ENCODE data around the gene TMIGD3. TPM values are rescaled to one million over a fixed set of nuclear protein-coding genes. Genes with fewer than 3 reads are reported as not detected.

The TMIGD3 gene
- total and polyA plus RNA-seq, 7 experiments from 2014 or later = 0.41 TPM; not detected in 6

- peaks cover 7 to 10% of the 10 kb centered on the region in 2 donors for H3K4me1 ChIP-seq (ENCODE audit: control insufficient read depth in 2 of 2, insufficient read depth in 2 of 2, low read length in 2 of 2)
- Mint-ChIP-seq H3K27ac (peak overlapping the region in 1 of 9 donors; percentile 20), H3K4me1 (peaks cover 18 to 53% (median 38%) of the 10 kb centered on the region in 7 donors), H3K9me3 (no peaks in the 10 kb centered on the region), H3K36me3 (peaks cover 3 to 7% (median 4%) of the 10 kb centered on the region in 5 donors), H3K4me3 (no peak overlapping the region), H3K27me3 (peaks cover 0 to 25% (median 0%) of the 10 kb centered on the region in 5 donors)
- no peak overlapping the region for H3K27ac ChIP-seq (ENCODE audit: low read depth, low read length)
- POLR2A ChIA-PET = interaction anchor here (0.6 to 2.1 kb wide), 3 partner anchors 12 to 26 kb away, joined by 3 to 18 read pairs (median 3); no protein-coding TSS in a partner anchor
- DNase-seq (no peak), ATAC-seq (no peak)
- CTCF ChIA-PET = interaction anchor here (0.6 to 9.9 kb wide), 8 partner anchors 11 to 285 kb away, joined by 3 to 83 read pairs (median 4); no protein-coding TSS in a partner anchor
- no peaks in the 10 kb centered on the region for H3K9me3 ChIP-seq (ENCODE audit: control insufficient read depth in 2 of 3, low read length in 3 of 3)
- intact Hi-C loops (cut with micrococcal nuclease) = loop anchor here (5.0 kb wide), 2 partner anchors 889 to 984 kb away; no protein-coding TSS in a partner anchor
- H3K27me3 ChIP-seq (ENCODE audit: control insufficient read depth in 2 of 2, insufficient read depth in 2 of 2, low read length in 2 of 2) = no peaks in the 10 kb centered on the region
- H3K36me3 ChIP-seq (ENCODE audit: control insufficient read depth in 2 of 3, insufficient read depth in 3 of 3, low read length in 3 of 3) = peaks cover 0 to 3% (median under 1%) of the 10 kb centered on the region in 3 experiments
- H3K4me3 ChIP-seq (ENCODE audit: low read length) = no peak overlapping the region
Measured at GRCh38 chr1:111483166-111483565, 20.3 kb downstream of the TMIGD3 start.

GRCh38 chr1:111481387-111482221, 21.8 kb downstream of the TMIGD3 start:
- Mint-ChIP-seq H3K4me1 (peaks cover 32 to 68% (median 53%) of the 10 kb centered on the region in 7 donors), H3K4me3 (peak overlapping the region in 1 of 10 donors; percentile 20), H3K36me3 (peaks cover 9 to 20% (median 14%) of the 10 kb centered on the region in 5 donors), H3K27me3 (peaks cover 0 to 25% (median 0%) of the 10 kb centered on the region in 5 donors), H3K9me3 (peaks cover 0 to 5% (median 0%) of the 10 kb centered on the region in 11 donors), H3K27ac (peak overlapping the region in 4 of 9 donors; percentile 22 to 86 (median 56))
- H3K4me1 ChIP-seq (ENCODE audit: control insufficient read depth in 2 of 2, insufficient read depth in 2 of 2, low read length in 2 of 2) = peaks cover 22 to 25% of the 10 kb centered on the region in 2 donors
- H3K27me3 ChIP-seq (ENCODE audit: control insufficient read depth in 2 of 2, insufficient read depth in 2 of 2, low read length in 2 of 2) = no peaks in the 10 kb centered on the region
- intact Hi-C loops (cut with micrococcal nuclease) = loop anchor here (1.0 to 5.0 kb wide), 7 partner anchors 27 to 986 kb away; partner anchors contain the start of gene DDX20 (in 1 of the 2)
- H3K9me3 ChIP-seq (ENCODE audit: control insufficient read depth in 2 of 3, low read length in 3 of 3) = no peaks in the 10 kb centered on the region
- CTCF ChIA-PET = interaction anchor here (0.6 to 9.9 kb wide), 17 partner anchors 9 to 290 kb away, joined by 3 to 83 read pairs (median 5); no protein-coding TSS in a partner anchor
- peaks cover 0 to 11% (median 5%) of the 10 kb centered on the region in 3 experiments for H3K36me3 ChIP-seq (ENCODE audit: control insufficient read depth in 2 of 3, insufficient read depth in 3 of 3, low read length in 3 of 3)
- no peak overlapping the region for H3K4me3 ChIP-seq (ENCODE audit: low read length)
- H3K27ac ChIP-seq (ENCODE audit: low read depth, low read length) = no peak overlapping the region
- POLR2A ChIA-PET = interaction anchor here (0.6 to 2.1 kb wide), 7 partner anchors 26 to 298 kb away, joined by 3 to 18 read pairs (median 3); no protein-coding TSS in a partner anchor
- ATAC-seq (peak; percentile 80), DNase-seq (peak; percentile 23 to 65 (median 54))

DNA sequence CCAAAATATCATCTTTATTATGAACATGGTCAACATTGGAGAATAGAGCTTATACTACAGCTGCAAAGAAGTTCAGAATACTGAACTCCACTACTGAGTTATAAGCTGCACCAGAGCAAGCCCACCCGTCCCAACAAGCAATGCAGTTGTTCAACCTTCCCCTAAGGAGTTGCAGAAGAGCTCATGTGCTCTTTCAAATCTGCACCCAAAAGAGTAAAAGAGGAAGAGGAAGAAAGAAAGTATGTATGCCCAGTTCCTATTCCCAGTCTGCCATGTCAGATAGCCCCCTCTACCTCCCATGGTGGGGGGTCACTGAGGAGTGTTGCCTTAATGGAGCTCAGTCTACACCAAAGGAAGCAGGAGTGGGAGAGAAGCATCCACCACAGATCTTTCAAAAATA, 22.8 kb downstream of the TMIGD3 start:
- Histone ChIP-seq H3K36me3 (ENCODE audit: control insufficient read depth in 2 of 3, insufficient read depth in 3 of 3, low read length in 3 of 3) (peaks cover 0 to 11% (median 5%) of the 10 kb centered on the region in 3 experiments), H3K4me1 (ENCODE audit: control insufficient read depth in 2 of 2, insufficient read depth in 2 of 2, low read length in 2 of 2) (peaks cover 31 to 34% of the 10 kb centered on the region in 2 donors), H3K4me3 (ENCODE audit: low read length) (no peak overlapping the region), H3K9me3 (ENCODE audit: control insufficient read depth in 2 of 3, low read length in 3 of 3) (no peaks in the 10 kb centered on the region), H3K27me3 (ENCODE audit: control insufficient read depth in 2 of 2, insufficient read depth in 2 of 2, low read length in 2 of 2) (no peaks in the 10 kb centered on the region), H3K27ac (ENCODE audit: low read depth, low read length) (no peak overlapping the region)
- DNase-seq (no peak), ATAC-seq (no peak)
- Mint-ChIP-seq H3K27ac (peak overlapping the region in 2 of 9 donors; percentile 24 to 48), H3K36me3 (peaks cover 9 to 24% (median 15%) of the 10 kb centered on the region in 5 donors), H3K27me3 (peaks cover 0 to 25% (median 0%) of the 10 kb centered on the region in 5 donors), H3K9me3 (peaks cover 0 to 5% (median 0%) of the 10 kb centered on the region in 11 donors), H3K4me3 (no peak overlapping the region), H3K4me1 (peaks cover 39 to 78% (median 61%) of the 10 kb centered on the region in 7 donors)
- ChIA-PET CTCF (interaction anchor here (0.8 to 9.9 kb wide), 7 partner anchors 10 to 293 kb away, joined by 3 to 83 read pairs (median 5); no protein-coding TSS in a partner anchor), POLR2A (interaction anchor here (1.0 to 1.1 kb wide), 2 partner anchors 10 to 33 kb away, joined by 3 read pairs; no protein-coding TSS in a partner anchor)
- intact Hi-C loops (cut with micrococcal nuclease) = loop anchor here (1.0 to 5.0 kb wide), 7 partner anchors 28 to 987 kb away; partner anchors contain the start of gene DDX20 (in 1 of the 2)

DNA sequence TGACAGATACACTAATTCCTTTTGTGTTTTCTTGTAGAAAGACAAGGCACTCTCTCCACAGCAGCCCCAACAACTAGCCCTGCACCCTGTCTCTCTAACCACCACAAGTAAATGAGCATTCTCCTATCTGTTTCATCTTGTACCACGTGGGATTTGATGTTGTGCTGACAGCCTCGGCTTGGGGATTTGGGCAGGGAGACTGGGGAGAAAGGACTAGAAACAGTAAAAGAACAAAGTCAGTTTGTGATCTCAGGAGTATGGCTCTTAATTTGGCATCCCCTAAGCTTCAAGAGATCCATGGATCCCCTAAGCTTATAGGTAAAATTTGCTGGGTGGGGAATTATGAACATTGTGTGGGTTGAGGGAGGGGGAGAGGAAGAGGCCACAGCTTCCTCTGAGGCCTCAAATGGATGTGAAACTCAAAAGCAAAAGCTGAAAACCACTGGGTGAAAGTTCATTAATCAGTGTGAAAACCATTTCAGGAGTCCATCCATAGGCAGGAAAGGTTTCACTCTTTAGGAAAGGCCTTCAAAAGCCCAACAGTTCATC, 26.6 kb downstream of the TMIGD3 start:
- H3K27ac ChIP-seq (ENCODE audit: low read depth, low read length) = peak overlapping the region; percentile 87
- Mint-ChIP-seq H3K4me3 (peak overlapping the region in 9 of 10 donors; percentile 76 to 98 (median 92)), H3K4me1 (peaks cover 38 to 72% (median 58%) of the 10 kb centered on the region in 7 donors), H3K27ac (peak overlapping the region in 6 of 9 donors; percentile 89 to 96 (median 92)), H3K27me3 (peaks cover 0 to 21% (median 0%) of the 10 kb centered on the region in 5 donors), H3K36me3 (peaks cover 9 to 27% (median 19%) of the 10 kb centered on the region in 5 donors), H3K9me3 (peaks cover 0 to 5% (median 0%) of the 10 kb centered on the region in 11 donors)
- intact Hi-C loops (cut with micrococcal nuclease) = loop anchor here (1.0 to 10.0 kb wide), 5 partner anchors 28 to 1262 kb away; partner anchors contain the start of genes DDX20 (in 2 of the 2), ATP5PB (in 1 of the 2), CHI3L2 (in 1 of the 2) and KCNC4 (in 1 of the 2)
- H3K4me3 ChIP-seq (ENCODE audit: low read length) = peak overlapping the region; percentile 48
- no peaks in the 10 kb centered on the region for H3K9me3 ChIP-seq (ENCODE audit: control insufficient read depth in 2 of 3, low read length in 3 of 3)
- ATAC-seq (peak; percentile 81), DNase-seq (peak in 8 of 9 donors; percentile 35 to 79 (median 68))
- ChIA-PET POLR2A (interaction anchor here (0.8 to 9.0 kb wide), 12 partner anchors 8 to 278 kb away, joined by 3 to 96 read pairs (median 4); partner anchors contain the start of genes ADORA3, ATP5PB, TMIGD3 and WDR77), CTCF (interaction anchor here (0.6 to 9.9 kb wide), 9 partner anchors 12 to 527 kb away, joined by 3 to 83 read pairs (median 4); partner anchors contain the start of genes ADORA3, DDX20 and TMIGD3)
- peaks cover 0 to 11% (median 5%) of the 10 kb centered on the region in 3 experiments for H3K36me3 ChIP-seq (ENCODE audit: control insufficient read depth in 2 of 3, insufficient read depth in 3 of 3, low read length in 3 of 3)
- no peaks in the 10 kb centered on the region for H3K27me3 ChIP-seq (ENCODE audit: control insufficient read depth in 2 of 2, insufficient read depth in 2 of 2, low read length in 2 of 2)
- H3K4me1 ChIP-seq (ENCODE audit: control insufficient read depth in 2 of 2, insufficient read depth in 2 of 2, low read length in 2 of 2) = peaks cover 47% of the 10 kb centered on the region in 2 donors

GRCh38 chr1:111476214-111476613, 27.2 kb downstream of the TMIGD3 start:
- POLR2A ChIA-PET = interaction anchor here (0.6 to 9.0 kb wide), 16 partner anchors 8 to 279 kb away, joined by 3 to 96 read pairs (median 3); partner anchors contain the start of genes ADORA3, ATP5PB, TMIGD3 and WDR77
- ATAC-seq (no peak), DNase-seq (no peak)
- H3K36me3 ChIP-seq (ENCODE audit: control insufficient read depth in 2 of 3, insufficient read depth in 3 of 3, low read length in 3 of 3) = peaks cover 0 to 11% (median 5%) of the 10 kb centered on the region in 3 experiments
- no peaks in the 10 kb centered on the region for H3K9me3 ChIP-seq (ENCODE audit: control insufficient read depth in 2 of 3, low read length in 3 of 3)
- intact Hi-C loops (cut with micrococcal nuclease) = loop anchor here (1.0 to 10.0 kb wide), 3 partner anchors 251 to 1261 kb away; partner anchors contain the start of genes CHI3L2 (in 1 of the 2), DDX20 (in 1 of the 2) and KCNC4 (in 1 of the 2)
- Mint-ChIP-seq H3K4me3 (peak overlapping the region in 9 of 10 donors; percentile 76 to 98 (median 92)), H3K27ac (peak overlapping the region in 6 of 9 donors; percentile 89 to 96 (median 92)), H3K27me3 (peaks cover 0 to 18% (median 0%) of the 10 kb centered on the region in 5 donors), H3K36me3 (peaks cover 9 to 27% (median 19%) of the 10 kb centered on the region in 5 donors), H3K4me1 (peaks cover 34 to 66% (median 53%) of the 10 kb centered on the region in 7 donors), H3K9me3 (peaks cover 0 to 5% (median 0%) of the 10 kb centered on the region in 11 donors)
- CTCF ChIA-PET = interaction anchor here (0.6 to 9.9 kb wide), 7 partner anchors 27 to 294 kb away, joined by 3 to 83 read pairs (median 3); partner anchors contain the start of genes ADORA3, DDX20 and TMIGD3
- H3K4me1 ChIP-seq (ENCODE audit: control insufficient read depth in 2 of 2, insufficient read depth in 2 of 2, low read length in 2 of 2) = peaks cover 53% of the 10 kb centered on the region in 2 donors
- H3K27ac ChIP-seq (ENCODE audit: low read depth, low read length) = peak overlapping the region; percentile 87
- peak overlapping the region; percentile 48 for H3K4me3 ChIP-seq (ENCODE audit: low read length)
- H3K27me3 ChIP-seq (ENCODE audit: control insufficient read depth in 2 of 2, insufficient read depth in 2 of 2, low read length in 2 of 2) = no peaks in the 10 kb centered on the region

Data from naive thymus-derived CD4-positive, alpha-beta T cell (primary cell).